ENCODE data around the gene ANKRD63.

GRCh38 chr15:40287505-40287904 is 4.6 kb upstream of the ANKRD63 start:
- TF ChIP-seq SIN3A (IDR thresholded peaks at IDR 0.05; ENCODE audit: borderline replicate concordance, insufficient read depth, low read length): no peak
- no peak for TF ChIP-seq TAF1 (IDR thresholded peaks at IDR 0.05; ENCODE audit: borderline replicate concordance, insufficient read depth, low read length)
- no peak for TF ChIP-seq POLR2AphosphoS5 (IDR thresholded peaks at IDR 0.05; ENCODE audit: low read depth, low read length)
- no peak for TF ChIP-seq REST (IDR thresholded peaks at IDR 0.05; ENCODE audit: insufficient read depth in 1 of 2, low read depth in 2 of 2, low read length in 2 of 2)
- no peak for TF ChIP-seq FOXP2 (optimal IDR thresholded peaks at IDR 0.05; ENCODE audit: borderline replicate concordance, extremely low read depth, extremely low read length, insufficient read depth)

Data from PFSK-1 (cell line).